Measurements from ENCODE around the gene SP1.

DNA sequence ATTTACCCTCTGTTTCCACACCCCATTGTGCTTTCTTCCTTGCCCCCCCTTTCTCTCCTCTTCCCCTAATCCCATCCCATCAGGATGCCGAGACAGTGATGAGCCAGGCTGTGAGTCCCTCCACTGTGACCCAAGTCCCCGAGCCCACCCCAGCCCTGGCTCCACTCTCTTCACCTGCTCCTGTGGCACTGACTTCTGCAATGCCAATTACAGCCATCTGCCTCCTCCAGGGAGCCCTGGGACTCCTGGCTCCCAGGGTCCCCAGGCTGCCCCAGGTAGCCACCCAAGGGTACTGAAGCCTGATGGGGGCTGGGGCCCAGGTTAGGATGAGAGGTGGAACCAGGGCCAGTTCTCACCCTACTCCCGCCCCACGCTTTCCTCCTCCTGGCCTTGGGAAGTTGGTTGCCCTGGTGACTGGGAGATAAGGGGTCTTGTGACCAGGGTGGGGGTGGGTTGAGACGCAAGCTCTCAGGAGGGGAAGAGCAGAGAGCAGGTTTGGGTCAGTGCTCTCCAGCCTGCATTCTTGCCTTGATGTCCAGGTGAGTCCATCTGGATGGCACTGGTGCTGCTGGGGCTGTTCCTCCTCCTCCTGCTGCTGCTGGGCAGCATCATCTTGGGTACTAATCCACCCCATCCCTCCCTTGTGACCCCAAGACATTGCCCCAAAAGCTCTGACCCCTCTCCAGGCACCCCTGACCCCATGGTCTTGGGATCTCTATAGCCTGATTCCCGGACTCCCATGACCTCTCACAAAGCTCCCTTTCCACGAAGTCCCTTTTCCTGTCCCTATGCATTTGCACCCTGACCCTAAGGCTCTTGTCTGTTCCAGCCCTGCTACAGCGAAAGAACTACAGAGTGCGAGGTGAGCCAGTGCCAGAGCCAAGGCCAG, 44.9 kb downstream of the SP1 start:
- TF ChIP-seq, protein P1, sequence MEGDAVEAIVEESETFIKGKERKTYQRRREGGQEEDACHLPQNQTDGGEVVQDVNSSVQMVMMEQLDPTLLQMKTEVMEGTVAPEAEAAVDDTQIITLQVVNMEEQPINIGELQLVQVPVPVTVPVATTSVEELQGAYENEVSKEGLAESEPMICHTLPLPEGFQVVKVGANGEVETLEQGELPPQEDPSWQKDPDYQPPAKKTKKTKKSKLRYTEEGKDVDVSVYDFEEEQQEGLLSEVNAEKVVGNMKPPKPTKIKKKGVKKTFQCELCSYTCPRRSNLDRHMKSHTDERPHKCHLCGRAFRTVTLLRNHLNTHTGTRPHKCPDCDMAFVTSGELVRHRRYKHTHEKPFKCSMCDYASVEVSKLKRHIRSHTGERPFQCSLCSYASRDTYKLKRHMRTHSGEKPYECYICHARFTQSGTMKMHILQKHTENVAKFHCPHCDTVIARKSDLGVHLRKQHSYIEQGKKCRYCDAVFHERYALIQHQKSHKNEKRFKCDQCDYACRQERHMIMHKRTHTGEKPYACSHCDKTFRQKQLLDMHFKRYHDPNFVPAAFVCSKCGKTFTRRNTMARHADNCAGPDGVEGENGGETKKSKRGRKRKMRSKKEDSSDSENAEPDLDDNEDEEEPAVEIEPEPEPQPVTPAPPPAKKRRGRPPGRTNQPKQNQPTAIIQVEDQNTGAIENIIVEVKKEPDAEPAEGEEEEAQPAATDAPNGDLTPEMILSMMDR (IDR thresholded peaks at IDR 0.05; ENCODE audit: poor library complexity, severe bottlenecking), result no peak
- TF ChIP-seq POLR2AphosphoS5 (IDR thresholded peaks at IDR 0.05) (no peak), RAD21 (conservative IDR thresholded peaks at IDR 0.05) (no peak), EZH2 (IDR thresholded peaks at IDR 0.05; ENCODE audit: borderline replicate concordance, insufficient read depth, low read length, poor library complexity, severe bottlenecking) (no peak), EP300 (conservative IDR thresholded peaks at IDR 0.05; ENCODE audit: poor library complexity, severe bottlenecking) (no peak), MXI1 (conservative IDR thresholded peaks at IDR 0.05; ENCODE audit: poor library complexity, severe bottlenecking) (no peak)

Measured in neural cell (in vitro differentiated cells).